DMS 273 (cell line): ENCODE results near the gene NCOA4.
A peak's percentile ranks its signal among the peaks of the same experiment; 100 is the strongest.
"Not testable (repeated sequence)": the region's sequence is repeated elsewhere in the genome, so short reads cannot be mapped to it uniquely, and the experiment has no call there.

Experiments used
- DNase-seq: peaks from one replicate; lab custom pipeline; 2025; ENCODE audit not compliant: unreplicated experiment; lab: John Stamatoyannopoulos, UW

The NCOA4 gene

GRCh38 chr10:46030091-46030937, at the start of gene NCOA4:
Gene NCOA4 (minus strand): TSS chr10:46030623. CDS start chr10:46016680, 13,943 bp downstream.
- DNase-seq = peak; percentile 97

GRCh38 chr10:46079831-46080585, 49.6 kb upstream of the NCOA4 start:
- no peak for DNase-seq

GRCh38 chr10:46077731-46078413, 47.4 kb upstream of the NCOA4 start:
- no peak for DNase-seq

GRCh38 chr10:46077141-46077554, 46.7 kb upstream of the NCOA4 start:
- DNase-seq = no peak

GRCh38 chr10:46075869-46076268, 45.4 kb upstream of the NCOA4 start:
- DNase-seq = no peak

- no peak for DNase-seq
These were observed 43.9 kb upstream of the NCOA4 start for GRCh38 chr10:46074196-46074946.

- no peak for DNase-seq
These were observed 43.1 kb upstream of the NCOA4 start for GRCh38 chr10:46073564-46073963.

- no peak for DNase-seq
These were observed 40.3 kb upstream of the NCOA4 start for GRCh38 chr10:46070749-46071148.

- no peak for DNase-seq
These were observed 39.5 kb upstream of the NCOA4 start for GRCh38 chr10:46069771-46070463.

- no peak for DNase-seq
These were observed 38.5 kb upstream of the NCOA4 start for GRCh38 chr10:46068905-46069304.

GRCh38 chr10:46068117-46068516, 37.7 kb upstream of the NCOA4 start:
- no peak for DNase-seq

- no peak for DNase-seq
These were observed 33.9 kb upstream of the NCOA4 start for GRCh38 chr10:46064269-46064817.

- no peak for DNase-seq
These were observed 32.5 kb upstream of the NCOA4 start for GRCh38 chr10:46062723-46063428.

- DNase-seq = no peak
These were observed 30.3 kb upstream of the NCOA4 start for GRCh38 chr10:46060706-46061105.

GRCh38 chr10:46057927-46058326, 27.5 kb upstream of the NCOA4 start:
- not testable (repeated sequence) for DNase-seq

GRCh38 chr10:46057038-46057437, 26.6 kb upstream of the NCOA4 start:
- DNase-seq = no peak

- DNase-seq = no peak
These were observed 25.3 kb upstream of the NCOA4 start for GRCh38 chr10:46055771-46056170.

- no peak for DNase-seq
These were observed 23.4 kb upstream of the NCOA4 start for GRCh38 chr10:46053534-46054434.
